HG03025 (cell line): ENCODE data around the gene IRF2BP2.
"Not testable (repeated sequence)": the region's sequence is repeated elsewhere in the genome, so short reads cannot be mapped to it uniquely, and the experiment has no call there.

Experiments
- ATAC-seq: cut with Tn5 transposase; IDR thresholded peaks from one replicate; pipeline ENCODE4 v1.9.1; 2021; ENCODE audit warnings: mild to moderate bottlenecking, moderate library complexity; ENCODE audit not compliant: unreplicated experiment, low FRiP score

Gene IRF2BP2

DNA sequence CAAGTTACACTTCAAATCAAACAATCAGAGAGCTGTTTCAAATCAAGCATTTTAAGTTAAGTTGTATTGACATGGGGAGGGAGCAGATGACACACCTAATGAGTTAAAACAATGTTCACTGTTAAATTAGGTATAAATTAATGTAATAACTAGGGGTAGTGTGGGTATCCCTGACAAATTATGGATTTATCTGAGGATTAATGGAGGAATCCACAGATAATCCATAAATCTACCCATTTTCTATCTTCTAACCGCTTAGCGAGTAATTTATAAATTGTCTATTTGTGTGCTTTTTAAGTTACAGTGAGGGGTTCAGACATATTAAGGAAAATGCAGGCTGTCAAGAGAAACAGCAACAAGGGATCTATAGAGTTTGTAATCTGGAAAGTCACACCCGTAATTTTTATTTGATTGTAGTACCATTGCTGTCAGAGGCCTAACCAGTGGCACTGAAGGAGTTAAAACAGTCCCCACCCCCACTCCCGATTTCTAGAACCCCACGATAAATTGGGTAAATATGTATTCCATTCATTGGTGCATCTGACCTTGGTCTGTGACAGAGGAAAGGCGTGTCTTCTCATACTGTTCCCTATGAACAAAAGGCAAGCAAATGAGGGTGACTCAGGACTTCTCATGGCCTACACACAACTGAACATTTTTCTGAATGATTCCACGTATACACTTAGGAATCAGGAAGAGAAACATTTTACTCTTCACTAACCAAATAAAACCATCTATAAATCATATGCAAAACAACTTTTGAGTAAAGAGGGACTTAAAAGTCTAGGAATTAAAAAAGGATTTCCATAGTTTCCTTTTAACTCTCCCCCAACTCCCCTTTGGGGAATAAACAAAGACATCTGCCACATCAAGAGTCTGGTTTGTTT is 7.4 kb downstream of the IRF2BP2 start:
- no peak for ATAC-seq

DNA sequence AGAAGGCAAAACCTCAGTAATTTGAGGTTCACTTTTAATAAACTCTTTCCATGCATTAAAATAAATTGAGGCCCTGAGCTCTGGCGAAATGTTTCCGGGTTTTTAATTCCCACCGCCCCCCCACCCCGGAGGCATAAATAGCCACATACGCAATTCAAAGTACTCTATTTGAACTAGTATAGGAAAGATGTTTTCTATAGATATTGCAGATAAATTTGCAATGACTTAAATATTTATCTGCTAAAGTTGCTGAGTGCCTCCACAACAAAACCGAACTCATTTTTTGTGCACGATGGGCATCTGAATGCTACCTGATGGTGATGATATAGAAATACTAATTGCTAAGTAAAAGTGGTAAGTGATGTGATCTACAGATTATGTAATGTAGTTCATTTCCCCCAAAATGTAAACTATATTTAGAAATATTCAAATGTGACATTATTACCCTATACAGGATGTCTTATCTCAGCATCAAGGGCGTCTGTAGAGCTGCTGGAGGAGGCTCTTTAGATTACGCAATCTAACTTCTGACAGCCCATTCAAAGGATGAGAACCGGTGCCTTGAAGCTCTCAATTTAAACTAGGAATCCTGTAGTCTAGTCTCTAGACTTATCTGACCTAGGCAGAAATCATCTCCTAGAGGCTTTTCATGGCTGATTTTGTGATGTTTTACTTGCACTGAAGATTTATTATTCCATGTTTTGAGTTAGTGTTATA is 8.5 kb downstream of the IRF2BP2 start:
- no peak for ATAC-seq

DNA sequence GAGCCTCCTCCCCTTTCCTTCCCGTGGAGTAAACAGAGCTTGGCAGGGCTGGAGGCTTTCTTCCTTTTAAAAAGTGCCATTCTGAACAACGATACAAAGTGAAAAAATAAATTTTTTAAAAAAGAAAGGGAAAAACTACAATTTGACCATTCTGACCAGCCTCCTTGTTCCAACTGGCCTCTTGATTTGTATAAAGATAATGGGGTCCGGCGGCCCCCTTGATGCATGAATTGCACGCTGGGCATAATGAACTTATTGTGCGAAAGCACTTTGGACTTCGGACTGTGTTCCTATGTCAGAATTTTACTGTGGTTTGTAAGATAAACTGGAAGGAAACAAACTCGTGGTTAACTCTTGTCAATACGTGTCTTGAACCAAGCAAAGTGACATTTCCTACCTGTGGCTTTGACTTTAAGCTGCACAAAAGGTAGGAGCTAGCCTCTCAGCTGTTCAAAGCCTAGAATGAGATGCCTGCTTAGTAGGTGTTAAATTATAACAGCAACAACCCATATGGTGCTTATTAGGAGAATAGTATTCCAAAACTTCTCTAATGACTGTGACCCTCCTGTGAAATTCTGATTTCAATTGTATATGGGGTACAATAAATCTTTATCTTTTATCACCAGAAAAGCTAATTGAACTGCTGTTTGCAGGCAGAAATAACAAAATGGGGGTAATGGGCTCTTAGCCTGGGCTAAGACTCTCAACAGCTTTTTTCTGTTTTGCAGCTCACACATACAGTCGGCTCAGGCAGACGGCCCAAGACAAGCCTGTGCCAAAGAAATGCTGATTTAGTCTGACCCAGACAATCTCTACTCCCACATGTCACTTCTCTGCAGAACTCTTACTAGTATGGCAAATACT is 9.3 kb downstream of the IRF2BP2 start:
- ATAC-seq, result no peak

DNA sequence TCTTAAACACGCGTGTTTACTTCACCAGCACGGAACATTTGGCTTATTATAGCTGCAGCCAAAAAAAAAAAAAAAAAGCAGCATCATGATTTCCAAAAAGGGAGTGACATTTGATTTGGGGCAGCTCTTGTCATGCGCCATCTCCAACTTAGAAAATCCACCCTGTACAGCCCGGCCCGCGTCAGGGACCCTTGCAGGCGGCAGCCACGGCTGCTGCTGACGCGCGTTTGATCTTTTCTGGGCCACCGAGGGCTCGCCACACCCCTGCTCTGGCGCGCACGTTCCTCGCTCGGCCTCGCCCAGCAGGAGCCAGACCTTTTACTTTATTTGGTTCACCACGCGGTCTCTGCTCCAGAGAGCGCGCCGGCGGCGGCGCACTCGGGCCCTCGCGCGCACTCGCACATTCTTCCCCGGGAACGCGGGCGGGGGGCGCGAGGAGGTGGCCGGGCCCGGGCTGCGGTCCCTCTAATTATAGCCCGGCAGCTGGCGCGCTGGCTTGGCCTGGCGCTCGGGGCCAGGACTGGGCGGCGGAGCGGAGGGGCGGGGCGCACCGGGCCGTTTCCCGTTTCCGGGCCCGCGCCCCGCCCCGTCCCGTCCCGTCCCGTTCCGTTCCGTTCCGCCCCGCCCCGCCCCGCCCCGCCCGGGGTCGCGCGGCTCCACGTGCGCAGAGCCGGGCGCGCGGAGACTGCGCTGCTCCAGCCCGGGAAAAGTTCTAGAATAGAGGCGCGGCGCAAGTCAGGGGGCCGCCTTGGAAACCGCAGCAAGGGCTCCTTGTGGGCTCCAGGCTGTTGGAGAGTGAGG is 10.2 kb downstream of the IRF2BP2 start:
- peak; percentile 64 for ATAC-seq

DNA sequence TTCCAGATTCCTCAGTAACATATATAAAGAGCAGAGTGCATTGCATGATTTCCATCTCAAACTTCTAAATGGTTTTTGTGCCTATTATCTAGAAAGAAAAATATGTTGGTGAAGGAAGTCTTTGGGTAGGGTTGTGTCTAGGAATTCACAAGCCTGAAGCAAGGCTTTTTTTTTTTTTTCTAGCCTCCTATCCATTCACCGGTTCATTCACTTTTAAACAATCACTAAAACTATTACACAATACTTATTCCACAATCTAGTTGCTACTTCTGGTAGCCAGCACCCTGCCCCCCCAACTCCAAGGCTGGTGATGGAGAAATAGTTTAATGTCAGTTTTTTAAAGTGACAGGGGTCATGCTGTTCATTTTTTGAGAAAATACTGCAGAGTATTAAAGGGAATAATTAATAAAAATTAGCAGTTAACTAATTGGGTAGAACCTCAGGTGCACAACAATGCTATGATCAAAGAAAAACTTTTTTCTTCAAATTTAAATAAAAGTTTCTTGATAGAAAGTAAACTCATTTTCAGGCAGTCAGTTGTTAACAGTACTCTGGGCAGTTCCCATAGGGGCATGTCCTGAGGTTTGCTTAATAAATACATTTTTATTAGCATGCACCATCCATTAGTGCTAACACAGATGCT is 10.9 kb downstream of the IRF2BP2 start:
- no peak for ATAC-seq

DNA sequence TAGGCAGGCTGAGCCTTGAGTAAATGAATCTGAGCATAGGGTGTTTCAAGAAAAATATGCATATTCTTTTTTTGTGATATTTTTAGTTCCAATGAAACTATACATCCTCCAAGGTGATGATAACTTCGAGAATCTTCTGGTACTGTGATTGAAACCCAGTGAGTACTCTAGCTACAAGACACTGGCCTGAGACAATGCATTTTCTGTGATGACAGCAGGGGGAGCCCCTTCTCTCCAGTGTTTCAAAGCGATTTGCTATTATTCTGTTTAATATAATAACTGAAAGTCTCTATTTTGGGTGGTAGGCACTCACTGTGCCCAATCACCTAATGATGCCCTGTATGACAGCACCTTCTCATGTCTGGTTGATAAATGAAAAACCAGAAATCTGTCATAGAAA is 12.1 kb downstream of the IRF2BP2 start:
- ATAC-seq, result no peak

DNA sequence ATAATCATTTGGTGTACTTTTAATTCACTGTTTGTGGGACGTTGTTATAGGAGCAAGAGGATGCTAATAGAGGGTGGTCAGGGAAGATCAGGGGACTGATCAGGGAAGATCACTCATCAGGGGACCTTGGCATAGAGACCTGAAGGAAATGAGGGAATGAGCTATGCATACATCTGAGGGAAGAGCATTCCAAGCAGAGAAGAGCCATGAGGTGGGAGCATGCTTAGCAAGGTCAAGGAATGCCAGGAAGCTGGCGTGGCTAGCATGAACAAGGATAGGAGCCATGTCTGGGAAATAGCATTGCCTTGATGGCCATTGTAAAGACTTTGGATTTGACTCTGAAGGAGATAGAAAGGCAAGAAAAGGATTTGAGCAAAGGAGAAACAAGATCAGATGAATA is 14.1 kb downstream of the IRF2BP2 start:
- ATAC-seq, result no peak

DNA sequence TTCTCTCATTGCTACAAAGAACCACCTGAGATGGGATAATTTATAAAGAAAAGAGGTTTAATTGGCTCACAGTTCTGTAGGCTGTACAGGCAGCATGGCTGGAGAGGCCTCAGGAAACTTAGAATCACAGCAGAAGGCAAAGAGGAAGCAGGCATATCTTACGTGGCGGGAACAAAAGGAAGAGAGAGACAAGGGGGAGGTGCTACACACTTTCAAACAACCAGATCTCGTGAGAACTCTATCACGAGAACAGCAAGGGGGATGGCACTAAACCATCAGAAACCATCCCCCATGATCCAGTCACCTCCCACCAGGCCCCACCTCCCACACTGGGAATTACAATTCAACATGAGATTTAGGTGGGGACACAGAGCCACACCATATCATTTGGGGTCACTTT is 15.4 kb downstream of the IRF2BP2 start:
- ATAC-seq, result not testable (repeated sequence)

DNA sequence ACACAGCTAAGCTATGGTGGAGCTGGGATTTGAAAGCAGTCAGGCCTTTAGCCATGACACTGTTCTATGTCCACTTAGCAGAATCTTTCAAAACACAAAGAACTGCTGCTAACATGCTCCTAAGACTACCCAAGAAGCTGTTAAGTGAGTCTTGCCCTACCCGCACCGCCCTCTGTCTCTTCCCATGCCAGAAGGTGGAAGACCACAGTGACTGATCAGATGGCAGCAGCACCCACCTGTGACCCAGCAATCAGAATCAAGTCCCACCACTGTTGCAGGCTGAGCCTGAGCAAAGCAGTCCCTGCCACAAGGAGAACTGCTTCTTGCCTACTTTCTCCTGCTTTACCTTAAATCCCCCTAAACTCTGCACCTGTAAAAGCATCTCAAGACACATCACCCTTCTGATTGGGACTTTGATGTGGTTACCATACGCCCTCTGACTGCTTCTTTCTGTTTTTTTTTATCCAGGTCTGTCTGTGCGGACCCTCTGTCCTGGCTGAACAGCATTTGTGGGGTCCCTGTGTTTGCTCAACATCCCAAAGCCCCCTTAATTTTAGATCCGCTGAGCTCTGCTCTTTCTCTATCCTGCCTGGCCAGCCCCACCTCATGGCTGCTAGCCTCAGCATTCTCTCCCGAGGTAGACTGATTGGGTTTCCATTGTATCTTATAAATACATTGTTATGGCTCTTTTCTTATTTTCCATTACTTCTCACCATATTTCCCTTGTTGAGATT is 16.0 kb downstream of the IRF2BP2 start:
- ATAC-seq, result no peak

DNA sequence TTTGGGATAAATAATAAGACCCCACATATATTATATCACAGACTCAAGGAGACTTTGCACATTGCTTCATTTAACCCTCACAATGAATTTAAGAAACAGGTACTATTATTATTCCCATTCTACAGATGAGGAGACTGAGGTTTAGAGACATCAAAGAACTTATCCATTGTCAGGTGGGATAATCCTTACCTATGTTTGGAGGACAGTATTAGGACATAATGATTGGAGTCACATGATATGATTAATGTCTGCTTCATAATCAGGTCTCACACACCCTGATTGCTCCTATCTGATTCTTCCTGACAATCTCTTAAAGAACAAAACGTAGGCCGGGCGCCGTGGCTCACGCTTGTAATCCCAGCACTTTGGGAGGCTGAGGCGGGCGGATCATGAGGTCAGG is 16.9 kb downstream of the IRF2BP2 start:
- ATAC-seq, result no peak

DNA sequence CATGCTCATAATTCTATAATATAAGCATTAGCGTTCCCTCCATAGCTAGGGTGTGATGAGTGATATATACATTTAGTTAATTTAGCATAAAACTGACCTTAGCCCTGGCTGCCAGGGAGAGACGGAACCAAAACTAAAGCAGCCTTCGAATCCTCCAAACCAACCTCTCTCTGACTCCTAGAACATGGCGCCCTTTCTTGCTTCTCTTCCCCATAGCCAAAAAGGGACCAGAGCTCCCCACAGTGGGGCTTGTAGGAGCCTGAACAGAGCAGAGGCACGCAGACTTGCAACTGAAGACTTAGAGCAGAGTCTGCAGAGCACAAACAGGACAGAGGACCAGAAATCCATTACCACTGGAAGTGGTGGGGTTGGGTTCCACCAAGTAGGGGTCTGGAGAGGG is 17.7 kb downstream of the IRF2BP2 start:
- no peak for ATAC-seq

DNA sequence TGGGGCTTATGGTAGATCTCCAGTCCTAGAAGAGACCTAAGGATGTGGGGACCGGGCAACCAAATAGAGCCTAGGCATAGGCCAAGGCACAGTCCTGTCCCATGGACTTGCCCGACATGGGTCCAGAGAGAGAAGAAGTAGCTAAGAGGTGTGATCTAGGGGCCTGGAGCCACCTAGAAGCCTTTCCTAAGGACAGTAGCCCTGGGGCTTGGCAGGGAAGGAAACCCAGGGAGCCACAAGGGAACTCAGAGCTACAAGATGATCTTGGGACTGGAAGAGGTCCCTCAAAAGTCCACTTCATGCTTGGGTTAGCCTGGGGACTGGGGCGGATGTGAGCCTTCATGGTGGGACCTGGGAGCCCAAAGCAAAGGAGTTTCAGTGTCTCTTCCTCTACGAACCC is 18.8 kb downstream of the IRF2BP2 start:
- ATAC-seq, result no peak

DNA sequence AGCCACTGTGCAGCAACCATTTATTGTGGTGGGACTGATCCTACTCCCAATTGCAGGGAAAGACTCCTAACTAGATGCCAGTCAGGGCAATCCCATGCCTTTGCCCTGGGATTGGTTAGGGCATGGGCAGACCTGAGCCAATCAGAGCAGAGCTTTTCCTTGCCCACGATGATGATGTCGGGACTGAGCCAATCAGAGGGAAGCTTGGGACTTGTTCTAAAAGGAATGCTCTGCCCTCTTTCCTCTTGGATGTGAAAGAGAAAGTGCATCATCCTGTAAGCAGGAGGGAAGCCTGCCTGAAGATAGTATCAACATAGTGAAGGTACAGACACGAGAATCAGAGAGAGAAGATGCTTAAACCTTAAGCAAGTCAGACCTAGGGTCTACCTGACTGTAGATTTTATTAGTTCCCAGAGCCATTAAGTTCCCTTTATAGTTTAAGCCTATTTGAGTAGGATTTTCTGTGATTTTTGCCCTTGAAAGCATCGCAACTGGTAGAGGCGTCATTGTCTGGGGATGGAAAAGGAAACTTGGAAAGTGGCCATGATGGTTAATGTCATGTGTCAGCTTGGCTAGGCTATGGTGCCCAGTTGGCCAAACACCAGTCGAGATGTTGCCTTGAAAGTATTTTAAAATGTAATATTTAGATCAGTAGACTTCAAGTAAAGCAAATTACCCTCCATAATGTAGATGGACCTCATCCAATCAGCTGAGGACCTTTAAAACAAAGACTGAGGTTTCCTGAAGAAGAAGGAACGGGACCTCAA is 19.9 kb downstream of the IRF2BP2 start:
- ATAC-seq, result no peak

DNA sequence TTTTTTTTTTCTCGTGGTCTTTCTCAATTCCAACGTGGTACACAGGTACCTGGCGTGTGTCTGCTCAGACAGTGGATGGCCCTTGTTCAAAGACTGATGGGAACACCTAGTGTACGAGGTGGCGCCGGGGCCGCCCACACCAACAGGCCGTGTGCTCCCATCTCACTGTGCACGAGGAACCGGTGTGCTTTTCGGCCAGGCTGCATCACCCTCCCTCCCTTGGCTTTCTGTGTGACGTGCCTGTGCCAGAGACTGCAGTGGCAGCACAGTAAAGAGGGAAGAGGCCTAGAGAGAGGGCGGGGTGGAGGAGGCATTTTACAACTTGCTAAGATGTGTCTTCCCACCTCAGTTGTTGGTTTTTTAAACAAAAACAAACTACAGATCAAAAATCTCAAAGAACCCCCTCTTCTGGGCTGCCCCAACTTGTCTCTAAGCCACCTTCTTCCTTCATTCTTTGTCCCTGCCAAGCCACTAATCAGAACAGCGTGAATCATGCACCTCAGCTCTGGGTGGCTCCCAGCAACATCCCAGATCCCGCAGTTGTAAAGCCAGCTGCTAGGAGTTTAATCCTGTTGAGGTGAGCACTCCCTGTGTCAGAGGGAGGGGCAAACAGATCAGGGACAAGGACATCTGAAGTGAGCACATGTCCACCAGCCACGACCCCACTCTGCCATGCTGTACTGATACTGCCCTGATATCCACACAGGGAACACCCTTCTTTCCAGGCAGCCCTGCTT is 20.7 kb downstream of the IRF2BP2 start:
- no peak for ATAC-seq

DNA sequence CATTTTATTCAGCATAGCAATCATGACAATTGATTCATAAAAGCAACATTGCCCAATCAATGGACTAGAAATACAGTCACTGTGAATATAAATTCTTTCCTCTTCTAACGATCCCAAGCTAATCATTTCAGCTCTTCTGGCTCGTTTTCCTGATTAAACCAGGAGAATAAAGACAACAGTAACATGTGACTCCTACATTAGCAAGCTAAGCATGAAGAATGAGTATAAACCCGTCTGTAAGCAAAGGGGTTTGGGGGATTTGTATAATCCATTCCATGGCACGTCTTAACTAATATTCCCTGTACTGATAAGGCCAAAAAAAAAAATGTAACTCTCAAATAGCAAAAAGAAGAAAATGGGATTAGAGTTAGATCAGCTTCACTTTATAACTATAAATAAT is 21.6 kb downstream of the IRF2BP2 start:
- ATAC-seq, result no peak

DNA sequence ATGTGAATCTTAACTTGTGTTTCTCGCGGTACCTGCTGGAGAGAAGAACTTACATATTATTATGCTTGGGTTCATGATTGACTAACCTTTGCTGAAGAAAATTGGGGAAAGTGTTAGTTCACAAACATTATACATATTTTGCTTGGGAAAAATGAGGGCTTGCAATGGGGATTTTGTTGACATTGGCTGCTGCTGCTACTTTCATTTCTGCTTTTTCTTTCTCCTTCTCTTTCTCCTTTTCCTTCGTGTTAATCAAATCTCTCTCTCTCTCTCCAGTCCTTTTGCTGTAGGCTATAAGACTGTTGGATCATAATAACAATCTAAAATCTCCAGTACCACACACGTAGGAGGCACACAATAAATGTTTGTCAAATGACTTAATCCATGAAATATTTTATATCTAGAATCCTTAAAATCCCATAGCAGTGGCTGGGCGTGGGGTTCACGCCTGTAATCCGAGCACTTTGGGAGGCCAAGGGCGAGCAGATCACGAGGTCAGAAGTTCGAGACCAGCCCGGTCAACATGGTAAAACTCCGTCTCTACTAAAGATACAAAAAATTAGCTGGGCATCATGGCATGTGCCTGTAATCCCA is 23.0 kb downstream of the IRF2BP2 start:
- ATAC-seq, result no peak

DNA sequence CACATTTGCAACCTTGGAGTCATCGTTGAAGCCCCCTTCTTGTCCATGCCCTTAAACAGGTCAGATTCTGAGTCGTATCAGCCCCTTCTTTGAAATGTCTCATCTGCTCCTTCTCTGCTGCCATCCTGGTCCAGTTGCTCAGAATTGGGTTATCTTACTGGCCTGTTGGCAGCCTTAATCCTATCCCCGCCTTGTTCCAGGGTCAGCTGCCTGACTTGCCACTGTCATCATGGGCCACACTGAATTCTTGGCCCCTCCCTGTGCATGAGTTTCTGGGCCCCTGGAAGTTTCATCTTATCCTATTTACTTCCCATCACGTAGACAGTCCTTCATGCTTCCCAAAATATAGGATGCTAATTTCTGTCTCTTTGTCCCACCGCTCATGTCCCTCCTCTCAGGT is 23.7 kb downstream of the IRF2BP2 start:
- no peak for ATAC-seq
